Activated naive CD4-positive, alpha-beta T cell treated with Interleukin-2 at 50 U/mL for 16 hours (primary cell): Measurements from ENCODE around the gene SPP1.
A peak's percentile ranks its signal among the peaks of the same experiment; 100 is the strongest.
"Not testable (repeated sequence)": the region's sequence is repeated elsewhere in the genome, so short reads cannot be mapped to it uniquely, and the experiment has no call there.

ENCODE experiments used
- DNase-seq: peaks from one replicate; pipeline ENCODE4 v3.0.0-alpha.2; 2020

SPP1 gene

DNA sequence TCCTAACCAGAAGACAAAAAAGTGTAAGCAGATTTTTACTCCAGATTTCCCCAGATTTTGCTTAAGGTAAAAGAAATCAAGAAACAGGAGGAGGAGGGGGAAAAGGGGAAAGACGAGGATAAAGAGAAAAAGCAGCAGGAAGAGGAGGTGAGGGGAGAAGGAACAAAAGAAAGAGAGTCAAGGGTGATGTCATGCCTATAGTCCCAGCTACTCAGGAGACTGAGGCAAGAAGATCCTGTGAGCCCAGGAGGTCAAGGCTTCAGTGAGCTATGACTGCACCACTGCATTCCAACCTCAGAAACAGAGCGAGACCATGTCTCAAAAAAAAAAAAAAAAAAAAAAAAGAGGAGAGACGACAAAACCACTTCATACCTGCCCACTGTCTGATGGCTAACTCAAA lies 19.9 kb downstream of the SPP1 start:
- no peak for DNase-seq

GRCh38 chr4:87999191-87999691 lies 23.7 kb downstream of the SPP1 start:
- DNase-seq: not testable (repeated sequence)

DNA sequence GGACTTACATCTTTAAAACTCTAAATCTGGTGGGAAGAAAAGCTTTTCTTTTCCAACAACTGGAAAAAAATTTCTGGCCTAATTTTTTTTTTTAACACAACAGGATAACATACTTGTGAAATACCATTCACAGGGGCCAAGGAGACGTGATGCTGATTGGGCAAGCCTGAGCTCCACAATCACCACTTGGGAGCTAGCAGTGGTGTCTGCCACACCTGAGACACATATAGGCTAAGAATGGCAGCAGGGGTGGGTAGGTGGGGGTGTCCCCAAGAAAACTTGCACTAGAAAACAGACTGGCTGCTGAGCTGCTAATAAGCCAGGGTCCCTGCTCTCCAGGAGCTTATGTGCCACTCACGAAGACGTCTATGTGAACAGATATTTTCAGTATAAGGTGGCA lies 26.4 kb downstream of the SPP1 start:
- DNase-seq: no peak

DNA sequence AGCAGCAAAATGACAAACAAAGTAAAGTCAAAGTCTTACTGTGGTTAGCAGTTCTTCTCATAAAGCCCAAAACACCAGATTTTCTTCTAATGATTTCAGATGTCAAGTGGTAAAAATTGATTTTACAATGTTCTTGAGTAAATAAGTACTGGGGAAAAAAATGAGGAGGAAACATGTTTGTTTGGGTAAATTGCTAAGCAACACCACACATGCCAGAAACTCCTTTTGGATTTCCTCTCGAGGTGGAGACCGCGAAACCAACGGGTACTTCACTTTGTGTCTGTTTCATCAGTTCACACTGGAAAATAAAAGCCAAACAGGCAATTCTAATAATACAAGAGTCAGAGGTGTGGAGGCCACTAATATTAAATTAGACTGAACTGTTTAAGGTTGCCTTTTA lies 27.3 kb downstream of the SPP1 start:
- no peak for DNase-seq

DNA sequence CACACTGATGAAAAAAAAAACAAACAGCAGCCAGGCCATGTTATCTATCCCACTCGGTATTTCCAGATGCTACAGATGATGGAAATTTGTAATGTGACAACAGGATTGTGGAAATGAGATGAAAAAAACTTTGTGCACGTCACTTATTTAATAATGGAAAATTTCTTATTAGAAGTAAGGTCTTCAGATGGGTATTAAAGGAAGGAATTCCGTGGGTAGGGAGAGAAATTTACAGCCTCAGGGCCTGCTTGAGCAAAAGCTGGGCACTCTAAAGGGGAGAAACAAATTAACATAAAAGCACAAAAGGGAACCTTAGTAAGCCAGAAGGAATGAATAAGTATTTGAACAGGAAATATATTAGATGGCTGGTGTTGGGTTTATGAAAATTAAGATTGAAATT lies 27.7 kb downstream of the SPP1 start:
- no peak for DNase-seq

- no peak for DNase-seq
Measured at GRCh38 chr4:88005076-88005475, 29.6 kb downstream of the SPP1 start.

GRCh38 chr4:88005946-88006345 lies 30.4 kb downstream of the SPP1 start:
- no peak for DNase-seq

DNA sequence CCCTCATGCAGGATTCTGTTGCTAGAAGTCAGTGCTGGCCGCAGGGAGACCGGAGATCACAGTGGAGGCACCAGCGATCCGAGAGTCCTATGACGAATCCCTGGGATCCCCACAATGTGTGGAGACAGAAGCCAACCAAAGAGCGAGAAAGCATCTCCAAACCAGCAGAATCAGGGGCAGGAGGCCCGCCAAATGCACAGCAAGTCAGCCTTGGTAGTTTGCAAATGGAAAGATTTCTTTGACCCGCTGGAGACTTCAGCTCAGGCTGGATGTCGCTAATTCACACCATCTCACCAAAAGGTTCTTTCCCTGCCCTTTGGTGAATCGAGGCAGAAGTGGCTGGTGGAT lies 31.4 kb downstream of the SPP1 start:
- no peak for DNase-seq

DNA sequence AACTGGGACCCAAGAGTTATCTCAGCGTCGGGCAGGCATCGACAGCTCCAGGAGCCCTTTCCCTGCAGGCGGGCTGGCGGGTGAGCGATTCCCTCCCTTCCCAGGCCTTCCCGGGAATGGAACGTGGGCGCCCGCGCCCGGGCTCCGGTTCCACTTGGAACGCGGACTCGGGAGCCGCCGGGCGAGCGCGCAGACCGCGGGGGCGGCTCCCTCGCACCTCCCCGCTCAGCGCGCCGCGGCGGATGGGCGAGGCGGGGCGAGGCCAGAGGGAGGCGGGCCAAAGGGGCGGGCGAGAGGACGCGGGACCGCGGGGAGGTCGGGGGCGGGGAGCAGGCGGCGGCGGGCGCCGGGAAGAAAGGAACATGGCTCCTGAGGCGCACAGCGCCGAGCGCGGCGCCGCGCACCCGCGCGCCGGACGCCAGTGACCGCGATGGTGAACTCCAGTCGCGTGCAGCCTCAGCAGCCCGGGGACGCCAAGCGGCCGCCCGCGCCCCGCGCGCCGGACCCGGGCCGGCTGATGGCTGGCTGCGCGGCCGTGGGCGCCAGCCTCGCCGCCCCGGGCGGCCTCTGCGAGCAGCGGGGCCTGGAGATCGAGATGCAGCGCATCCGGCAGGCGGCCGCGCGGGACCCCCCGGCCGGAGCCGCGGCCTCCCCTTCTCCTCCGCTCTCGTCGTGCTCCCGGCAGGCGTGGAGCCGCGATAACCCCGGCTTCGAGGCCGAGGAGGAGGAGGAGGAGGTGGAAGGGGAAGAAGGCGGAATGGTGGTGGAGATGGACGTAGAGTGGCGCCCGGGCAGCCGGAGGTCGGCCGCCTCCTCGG lies 32.0 kb downstream of the SPP1 start, which contains the start of gene PKD2:
Gene PKD2, plus strand, starts transcription at position 332 of the 818 bp plus-strand sequence. Its CDS starts 99 bp downstream, at position 431.
- peak; percentile 79 for DNase-seq

GRCh38 chr4:88008122-88008742 lies 32.7 kb downstream of the SPP1 start:
- peak; percentile 8 for DNase-seq

DNA sequence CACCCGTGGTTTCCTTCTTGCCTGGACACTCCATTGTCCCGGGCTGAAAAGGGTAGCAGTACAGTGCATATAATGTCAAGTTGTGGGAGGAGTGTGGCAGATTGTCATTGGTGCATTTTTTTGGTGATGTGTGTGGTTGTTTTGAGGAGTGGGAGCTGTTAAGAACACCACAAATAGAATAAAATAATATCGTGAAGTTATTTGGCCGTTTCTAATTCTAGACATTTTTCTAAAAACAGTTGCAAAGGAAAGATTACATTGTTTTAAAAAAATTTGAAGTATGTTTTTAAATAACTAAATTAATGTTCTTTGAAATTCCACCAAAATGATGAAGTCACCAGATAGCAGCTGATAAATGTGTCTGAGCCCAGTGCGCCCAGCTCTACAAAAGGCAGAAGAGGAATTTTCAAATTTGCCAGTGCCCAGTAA lies 33.2 kb downstream of the SPP1 start:
- no peak for DNase-seq

DNA sequence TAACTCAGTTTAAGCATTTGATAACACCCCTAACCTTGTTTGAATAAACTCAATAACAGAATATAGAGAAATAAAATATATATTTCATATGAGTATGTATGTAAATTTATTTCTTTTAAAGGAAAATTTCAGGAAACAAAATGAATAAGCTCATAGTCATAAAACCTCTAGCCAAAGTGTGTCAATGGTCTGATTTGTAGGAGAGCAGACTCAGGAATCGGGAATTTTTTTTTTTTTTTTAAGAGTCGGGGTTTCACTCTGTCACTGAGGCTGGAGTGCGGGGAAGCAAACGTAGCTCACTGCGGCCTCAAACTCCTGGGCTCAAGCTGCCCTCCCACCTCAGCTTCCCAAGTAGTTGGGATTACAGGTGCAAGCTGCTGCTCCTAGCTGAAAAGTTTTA lies 34.4 kb downstream of the SPP1 start:
- DNase-seq: no peak

DNA sequence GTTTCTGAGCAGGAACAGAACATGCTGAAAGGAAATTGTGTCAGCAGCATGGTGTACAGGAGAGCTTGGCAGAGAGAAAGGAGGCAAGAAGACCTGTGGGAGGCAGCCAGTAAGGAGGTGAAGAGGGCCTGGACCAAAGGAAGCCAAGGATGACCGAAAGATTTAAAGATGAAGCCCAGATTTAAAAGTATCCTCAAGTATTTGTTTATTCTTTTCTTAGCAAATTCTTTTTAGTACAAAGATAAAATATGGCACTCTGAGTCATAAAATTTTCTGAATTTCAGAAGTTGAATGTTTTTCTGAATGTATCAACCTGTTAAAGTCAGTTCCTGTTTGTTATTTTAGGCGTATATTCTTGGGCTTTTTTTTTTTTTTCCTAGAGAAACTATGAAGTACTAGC lies 35.5 kb downstream of the SPP1 start:
- DNase-seq: no peak

DNA sequence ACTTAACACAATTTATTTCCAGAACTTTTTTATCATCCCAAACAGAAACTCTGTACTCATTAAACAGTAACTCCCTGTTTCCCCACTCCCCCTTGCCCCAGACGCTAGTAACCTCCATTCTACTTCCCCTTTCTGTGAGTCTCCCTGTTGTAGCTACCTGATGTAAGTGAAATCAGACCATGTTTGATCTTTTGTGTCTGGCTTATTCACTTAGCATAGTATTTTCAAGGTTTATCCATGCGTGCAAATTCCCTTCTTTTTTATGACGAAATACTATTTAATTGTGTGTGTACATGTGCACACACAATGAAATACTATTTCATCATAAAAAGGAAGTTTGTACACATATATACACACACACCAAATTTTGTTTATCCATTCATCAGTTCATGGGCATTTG lies 37.1 kb downstream of the SPP1 start:
- DNase-seq: no peak

- DNase-seq: no peak
Measured at GRCh38 chr4:88014386-88014905, 38.9 kb downstream of the SPP1 start.

GRCh38 chr4:88015659-88016295 lies 40.3 kb downstream of the SPP1 start:
- no peak for DNase-seq

DNA sequence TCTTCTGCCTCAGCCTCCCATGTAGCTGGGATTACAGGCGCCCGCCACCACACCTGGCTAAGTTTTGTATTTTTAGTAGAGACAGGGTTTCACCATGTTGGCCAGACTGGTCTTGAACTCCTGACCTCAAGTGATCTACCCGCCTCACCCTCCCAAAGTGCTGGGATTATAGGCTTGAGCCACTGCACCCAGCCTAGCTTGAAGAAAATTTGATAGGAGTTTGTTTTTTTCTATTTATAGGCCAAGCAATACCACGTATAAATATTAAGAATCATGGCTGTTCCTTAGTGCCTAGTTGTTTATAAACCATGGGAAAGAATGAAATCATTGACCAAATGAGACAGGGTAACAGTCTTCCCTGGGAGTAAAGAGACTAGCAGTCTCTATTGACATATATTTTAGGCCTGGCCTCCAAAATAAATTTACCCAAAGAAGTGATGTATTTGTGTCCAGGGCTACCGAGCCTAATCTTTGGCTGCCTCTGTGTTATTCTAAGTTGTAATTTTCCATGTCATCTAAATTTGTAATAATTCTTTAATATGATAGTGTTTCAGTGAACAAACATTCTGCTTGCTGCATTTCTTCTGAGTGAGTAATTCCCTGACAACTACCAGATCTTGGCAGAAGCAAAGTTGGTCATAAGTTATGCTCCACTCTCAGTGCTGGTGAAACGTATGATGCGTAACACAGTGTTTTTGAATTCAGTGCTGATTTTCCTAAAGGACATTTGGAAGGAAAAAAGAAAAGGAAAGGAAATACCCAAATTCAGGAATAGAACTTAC lies 42.2 kb downstream of the SPP1 start:
- no peak for DNase-seq

DNA sequence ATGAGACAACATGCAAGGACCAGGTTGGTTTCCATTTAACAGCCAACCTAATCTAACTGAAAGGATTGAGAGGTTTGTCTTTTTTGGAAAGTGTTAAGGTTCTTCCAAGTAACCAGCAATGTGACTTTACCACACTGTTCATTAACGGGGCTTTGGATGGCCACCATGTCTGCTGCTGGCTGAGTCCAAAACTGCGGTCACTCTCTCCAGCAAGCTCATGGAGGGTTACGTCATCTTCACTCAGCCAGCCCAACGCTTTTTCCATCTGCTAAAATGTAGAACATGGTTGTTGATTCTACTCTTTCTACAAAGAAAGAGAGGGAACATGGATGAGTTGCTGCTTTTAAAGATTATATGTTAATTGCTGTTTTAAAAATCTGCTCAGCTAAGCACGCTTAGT lies 43.0 kb downstream of the SPP1 start:
- no peak for DNase-seq

DNA sequence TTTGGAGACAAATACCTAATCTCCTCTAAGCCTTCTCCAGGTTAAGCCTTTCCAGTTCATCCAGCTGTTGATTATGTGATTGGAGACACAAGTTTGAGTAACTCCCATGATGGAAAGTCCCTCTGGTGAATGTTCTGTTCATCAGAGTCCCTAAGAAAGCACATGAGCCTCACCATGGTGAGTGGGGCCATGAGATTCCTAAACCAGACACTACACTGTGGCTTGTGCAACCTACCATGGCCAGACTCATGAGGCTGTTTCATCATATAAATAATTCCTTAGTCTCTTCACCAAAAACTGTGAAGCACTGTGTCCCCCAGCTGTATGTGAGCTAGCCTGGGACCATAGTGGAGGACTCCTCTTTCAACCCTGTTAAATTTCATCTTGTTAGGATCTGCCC lies 46.3 kb downstream of the SPP1 start:
- no peak for DNase-seq

GRCh38 chr4:88022289-88022688 lies 46.8 kb downstream of the SPP1 start:
- no peak for DNase-seq

GRCh38 chr4:88025868-88026661 lies 50.6 kb downstream of the SPP1 start:
- not testable (repeated sequence) for DNase-seq
